MM.1S (cell line): ENCODE data around the gene LPCAT3.
"Not testable (repeated sequence)": the region's sequence is repeated elsewhere in the genome, so short reads cannot be mapped to it uniquely, and the experiment has no call there.

Experiments used
- DNase-seq: peaks from one replicate; pipeline ENCODE4 v3.0.0-alpha.2; 2015
- H2AFZ ChIP-seq: fragments of 300-600 bp; sonication (generic); 2 replicates; pipeline ENCODE4 v1.6.0; 2016; ENCODE audit warnings: antibody characterized with exemption, low read length
- H3F3A ChIP-seq: fragments of 300-600 bp; sonication (generic); 2 replicates; pipeline ENCODE4 v1.6.1; 2016; ENCODE audit warnings: mild to moderate bottlenecking, antibody characterized with exemption, low read length, moderate library complexity, mixed read lengths; ENCODE audit not compliant: insufficient read depth
- H3K27ac ChIP-seq: fragments of 300-600 bp; sonication (generic); 2 replicates; pipeline ENCODE4 v1.5.1; 2016; ENCODE audit warnings: mild to moderate bottlenecking, low read length
- H3K27me3 ChIP-seq: fragments of 300-600 bp; sonication (generic); replicated peaks from 2 replicates; pipeline ENCODE4 v1.6.0; 2016; ENCODE audit warnings: low read length; ENCODE audit not compliant: insufficient read depth
- H3K36me3 ChIP-seq: fragments of 300-600 bp; sonication (generic); replicated peaks from 2 replicates; pipeline ENCODE4 v1.6.1; 2016; ENCODE audit warnings: mild to moderate bottlenecking, low read length, mixed read lengths; ENCODE audit not compliant: insufficient read depth
- H3K4me1 ChIP-seq: fragments of 300-600 bp; sonication (generic); 2 replicates; pipeline ENCODE4 v1.6.1; 2016; ENCODE audit warnings: low read length, mixed read lengths
- H3K4me2 ChIP-seq: fragments of 300-600 bp; sonication (generic); 2 replicates; pipeline ENCODE4 v1.6.0; 2016; ENCODE audit warnings: low read depth, low read length
- H3K4me3 ChIP-seq: fragments of 300-600 bp; sonication (generic); 2 replicates; pipeline ENCODE4 v1.5.1; 2016; ENCODE audit warnings: low read length, mixed read lengths
- H3K79me2 ChIP-seq: fragments of 300-600 bp; sonication (generic); 2 replicates; pipeline ENCODE4 v1.6.1; 2016; ENCODE audit warnings: mixed run types, low read length, mixed read lengths
- H3K9ac ChIP-seq: fragments of 300-600 bp; sonication (generic); 2 replicates; pipeline ENCODE4 v1.6.1; 2016; ENCODE audit warnings: low read length, mixed read lengths
- H3K9me2 ChIP-seq: fragments of 300-600 bp; sonication (generic); replicated peaks from 2 replicates; pipeline ENCODE4 v1.6.1; 2016; ENCODE audit warnings: mild to moderate bottlenecking, low read length, mixed read lengths; ENCODE audit not compliant: insufficient read depth
- H3K9me3 ChIP-seq: fragments of 300-600 bp; sonication (generic); replicated peaks from 2 replicates; pipeline ENCODE4 v1.6.1; 2016; ENCODE audit warnings: mild to moderate bottlenecking, low read length, mixed read lengths; ENCODE audit not compliant: insufficient read depth
- H4K20me1 ChIP-seq: fragments of 300-600 bp; sonication (generic); 2 replicates; pipeline ENCODE4 v1.6.1; 2016; ENCODE audit warnings: mild to moderate bottlenecking, low read length, moderate library complexity, mixed read lengths; ENCODE audit not compliant: insufficient read depth
- EZH2 ChIP-seq: fragments of 300-600 bp; sonication (generic); optimal IDR thresholded peaks from 2 replicates; pipeline ENCODE3; 2017; ENCODE audit warnings: low read depth, mild to moderate bottlenecking, antibody characterized with exemption, low read length, mixed read lengths
- EZH2phosphoT487 ChIP-seq: fragments of 300-600 bp; sonication (generic); IDR thresholded peaks from 2 replicates; pipeline ENCODE4 v1.6.1; 2018; ENCODE audit warnings: antibody characterized with exemption, low read length
- TF ChIP-seq, protein P1 (sequence below): fragments of 300-600 bp; sonication (generic); IDR thresholded peaks from 2 replicates; pipeline ENCODE4 v1.5.1; 2016; ENCODE audit warnings: antibody characterized with exemption, low read length, mixed read lengths

LPCAT3 gene

DNA sequence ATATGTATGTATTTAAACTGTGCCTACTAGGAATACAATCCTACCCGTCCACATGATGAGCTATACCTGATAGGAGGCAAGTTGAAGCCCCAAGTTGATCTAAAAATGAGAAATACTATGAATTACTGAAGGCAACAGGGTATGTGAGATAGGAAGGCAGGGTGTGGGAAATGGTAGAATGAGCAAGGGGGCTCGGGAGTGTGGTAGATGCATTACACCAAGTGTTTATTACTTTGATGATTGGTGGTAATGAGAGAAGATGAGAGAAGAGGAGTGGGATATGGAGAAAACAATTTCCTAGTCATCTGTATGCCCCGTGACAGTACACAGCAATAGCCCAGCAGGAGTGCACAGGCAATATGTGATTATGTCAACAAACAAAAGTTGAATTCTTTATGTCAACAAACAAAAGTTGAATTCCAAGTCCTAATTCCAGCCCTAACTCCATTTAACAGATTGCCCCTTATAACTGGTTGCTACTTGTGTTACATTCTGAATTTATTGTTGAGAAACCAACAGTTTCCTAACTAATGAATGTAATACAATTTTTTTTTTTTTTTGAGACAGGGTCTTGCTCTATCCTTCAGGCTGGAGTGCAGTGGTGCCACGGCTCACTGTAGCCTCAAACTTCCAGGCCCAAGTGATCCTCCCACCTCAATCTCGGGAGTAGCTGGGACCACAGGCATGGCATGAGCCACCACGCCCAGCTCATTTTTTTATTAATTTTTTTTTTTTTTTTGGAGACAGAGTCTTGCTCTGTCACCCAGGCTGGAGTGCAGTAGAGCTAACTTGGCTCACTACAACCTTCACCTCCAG is 2.5 kb downstream of the LPCAT3 start:
- Histone ChIP-seq H3K27me3 (no peaks in the 10 kb centered on the region), H3K4me2 (no peak overlapping the region), H3K9me3 (no peaks in the 10 kb centered on the region), H4K20me1 (no peaks in the 10 kb centered on the region), H3K4me1 (peaks cover 9% of the 10 kb centered on the region; the same call in 1 of the 2 replicates), H2AFZ (no peak overlapping the region), H3K9ac (no peak overlapping the region), H3F3A (peaks cover 11% of the 10 kb centered on the region; the same call in 1 of the 2 replicates), H3K4me3 (no peak overlapping the region), H3K9me2 (no peaks in the 10 kb centered on the region), H3K36me3 (no peaks in the 10 kb centered on the region), H3K79me2 (peaks cover 20% of the 10 kb centered on the region), H3K27ac (no peak overlapping the region)
- no peak for DNase-seq
- TF ChIP-seq EZH2: no peak
- no peak for TF ChIP-seq EZH2phosphoT487
- TF ChIP-seq, protein P1, sequence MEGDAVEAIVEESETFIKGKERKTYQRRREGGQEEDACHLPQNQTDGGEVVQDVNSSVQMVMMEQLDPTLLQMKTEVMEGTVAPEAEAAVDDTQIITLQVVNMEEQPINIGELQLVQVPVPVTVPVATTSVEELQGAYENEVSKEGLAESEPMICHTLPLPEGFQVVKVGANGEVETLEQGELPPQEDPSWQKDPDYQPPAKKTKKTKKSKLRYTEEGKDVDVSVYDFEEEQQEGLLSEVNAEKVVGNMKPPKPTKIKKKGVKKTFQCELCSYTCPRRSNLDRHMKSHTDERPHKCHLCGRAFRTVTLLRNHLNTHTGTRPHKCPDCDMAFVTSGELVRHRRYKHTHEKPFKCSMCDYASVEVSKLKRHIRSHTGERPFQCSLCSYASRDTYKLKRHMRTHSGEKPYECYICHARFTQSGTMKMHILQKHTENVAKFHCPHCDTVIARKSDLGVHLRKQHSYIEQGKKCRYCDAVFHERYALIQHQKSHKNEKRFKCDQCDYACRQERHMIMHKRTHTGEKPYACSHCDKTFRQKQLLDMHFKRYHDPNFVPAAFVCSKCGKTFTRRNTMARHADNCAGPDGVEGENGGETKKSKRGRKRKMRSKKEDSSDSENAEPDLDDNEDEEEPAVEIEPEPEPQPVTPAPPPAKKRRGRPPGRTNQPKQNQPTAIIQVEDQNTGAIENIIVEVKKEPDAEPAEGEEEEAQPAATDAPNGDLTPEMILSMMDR: no peak

DNA sequence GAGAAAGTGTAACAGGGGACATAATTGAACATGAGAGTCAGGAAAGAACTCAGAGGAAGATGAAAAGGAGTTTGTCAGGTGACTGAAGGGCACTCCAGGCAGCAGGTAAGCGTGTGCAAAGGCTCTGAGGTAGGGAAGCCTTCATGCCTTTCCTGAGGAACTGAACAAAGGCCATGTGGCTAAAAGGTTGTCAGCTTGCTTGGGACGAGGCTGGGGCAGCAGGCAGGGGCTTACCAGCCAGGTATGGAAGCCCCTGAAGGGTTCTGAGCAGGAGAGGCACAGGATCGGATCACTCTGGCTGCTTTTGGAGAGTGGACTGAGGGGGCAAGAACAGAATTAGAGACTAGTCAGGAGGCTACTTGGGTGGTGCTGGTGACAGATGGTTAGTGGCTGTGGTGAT is 5.2 kb downstream of the LPCAT3 start:
- peaks cover 4% of the 10 kb centered on the region; the same call in 1 of the 2 replicates for H3F3A ChIP-seq
- H3K27ac ChIP-seq: no peak overlapping the region
- no peak for DNase-seq
- H3K4me3 ChIP-seq: no peak overlapping the region
- H3K4me2 ChIP-seq: no peak overlapping the region
- peaks cover 20% of the 10 kb centered on the region for H3K79me2 ChIP-seq
- no peaks in the 10 kb centered on the region for H3K9me3 ChIP-seq
- H4K20me1 ChIP-seq: no peaks in the 10 kb centered on the region
- H2AFZ ChIP-seq: no peak overlapping the region
- H3K9me2 ChIP-seq: no peaks in the 10 kb centered on the region
- H3K9ac ChIP-seq: no peak overlapping the region
- H3K4me1 ChIP-seq: peaks cover 9% of the 10 kb centered on the region; the same call in 1 of the 2 replicates
- TF ChIP-seq EZH2 (no peak), EZH2phosphoT487 (no peak)
- TF ChIP-seq, protein P1: no peak
- no peaks in the 10 kb centered on the region for H3K27me3 ChIP-seq
- no peaks in the 10 kb centered on the region for H3K36me3 ChIP-seq

DNA sequence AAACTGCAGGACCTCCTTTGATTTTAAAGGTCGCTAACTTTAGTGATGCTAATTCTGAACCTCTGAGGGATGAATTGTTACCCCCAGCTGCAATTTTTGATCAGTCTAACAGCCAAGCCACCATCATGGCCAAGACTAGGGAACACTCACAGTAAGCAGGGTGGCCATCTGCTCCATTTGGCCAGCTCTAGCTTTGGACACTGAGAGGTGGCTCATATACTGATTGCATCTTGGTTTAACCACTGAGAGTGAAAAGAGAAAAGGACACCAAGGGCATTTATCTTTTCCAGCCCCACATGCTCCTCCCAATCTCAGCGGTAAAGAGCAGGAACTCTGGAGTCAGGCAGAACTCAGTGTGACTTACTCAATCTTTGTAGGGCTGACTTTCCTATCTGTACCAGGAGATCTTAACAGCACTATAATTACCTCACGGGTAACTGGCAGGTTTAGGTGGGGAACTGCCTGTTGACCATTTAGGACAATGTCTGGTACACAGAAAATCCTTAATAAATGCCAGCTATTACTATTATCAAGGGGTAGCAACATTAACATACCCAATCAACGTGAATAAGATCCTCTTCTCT is 6.2 kb downstream of the LPCAT3 start:
- Histone ChIP-seq H3K9me3 (no peaks in the 10 kb centered on the region), H3K9me2 (no peaks in the 10 kb centered on the region), H3K4me2 (no peak overlapping the region), H3K79me2 (peaks cover 16% of the 10 kb centered on the region), H2AFZ (no peak overlapping the region), H3K27me3 (no peaks in the 10 kb centered on the region), H3K9ac (no peak overlapping the region), H3K36me3 (no peaks in the 10 kb centered on the region), H3K27ac (no peak overlapping the region), H3K4me1 (peaks cover 5% of the 10 kb centered on the region; the same call in 1 of the 2 replicates), H4K20me1 (no peaks in the 10 kb centered on the region), H3K4me3 (no peak overlapping the region), H3F3A (peaks cover 3% of the 10 kb centered on the region; the same call in 1 of the 2 replicates)
- DNase-seq: no peak
- TF ChIP-seq, protein P1: no peak
- no peak for TF ChIP-seq EZH2
- no peak for TF ChIP-seq EZH2phosphoT487

DNA sequence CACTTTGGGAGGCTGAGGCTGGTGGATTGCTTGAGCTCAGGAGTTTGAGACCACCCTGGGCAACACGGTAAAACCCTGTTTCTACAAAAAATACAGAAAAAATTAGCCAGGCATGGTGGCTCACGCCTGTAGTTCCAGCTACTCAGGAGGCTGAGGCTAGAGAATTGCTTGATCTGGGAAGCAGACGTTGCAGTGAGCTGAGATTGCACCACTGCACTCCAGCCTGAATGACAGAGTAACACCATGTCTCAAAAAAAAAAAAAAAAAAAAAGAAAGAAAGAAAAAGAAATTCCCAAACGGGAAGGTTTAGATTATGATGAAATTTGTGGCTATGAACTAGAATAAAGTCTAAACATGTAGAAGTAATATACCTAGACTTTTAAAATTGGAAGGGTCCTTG is 6.9 kb downstream of the LPCAT3 start:
- not testable (repeated sequence) for H3K9ac ChIP-seq, H3K4me1 ChIP-seq, H3K9me2 ChIP-seq, H3F3A ChIP-seq, H4K20me1 ChIP-seq, H3K36me3 ChIP-seq, H3K27ac ChIP-seq, DNase-seq, H3K27me3 ChIP-seq, H3K9me3 ChIP-seq, H3K4me2 ChIP-seq, H2AFZ ChIP-seq, H3K79me2 ChIP-seq, H3K4me3 ChIP-seq
